Smooth muscle cell (in vitro differentiated cells): ENCODE data around the gene LRBA. TPM values are rescaled to one million over a fixed set of nuclear protein-coding genes. Genes with fewer than 3 reads are reported as not detected.

Experiments
- DNase-seq: peaks from one replicate; lab custom pipeline; 2025; ENCODE audit not compliant: unreplicated experiment; lab: John Stamatoyannopoulos, UW
- H2AFZ ChIP-seq: fragments of 200-600 bp; sonication (generic); 2 replicates; pipeline ENCODE4 v1.6.0; 2016; ENCODE audit warnings: antibody characterized with exemption, low read depth, mild to moderate bottlenecking
- H3F3A ChIP-seq: fragments of 200-600 bp; sonication (generic); 2 replicates; pipeline ENCODE4 v1.6.0; 2017; ENCODE audit warnings: antibody characterized with exemption, low read depth
- H3K27ac ChIP-seq: fragments of 200-600 bp; sonication (generic); 2 replicates; pipeline ENCODE4 v1.5.1; 2016; ENCODE audit warnings: low read depth, mild to moderate bottlenecking
- H3K27me3 ChIP-seq: fragments of 200-600 bp; sonication (generic); 2 replicates; pipeline ENCODE4 v1.6.1; 2016; ENCODE audit warnings: low read depth, mild to moderate bottlenecking
- H3K36me3 ChIP-seq: fragments of 200-600 bp; sonication (generic); 2 replicates; pipeline ENCODE4 v1.5.1; 2016; ENCODE audit warnings: low read depth
- H3K4me1 ChIP-seq: fragments of 200-600 bp; sonication (generic); 2 replicates; pipeline ENCODE4 v1.5.1; 2016; ENCODE audit warnings: low read depth
- H3K4me2 ChIP-seq: fragments of 200-600 bp; sonication (generic); 2 replicates; pipeline ENCODE4 v1.6.0; 2016; ENCODE audit warnings: mild to moderate bottlenecking
- H3K4me3 ChIP-seq: fragments of 200-600 bp; sonication (generic); 2 replicates; pipeline ENCODE4 v1.5.1; 2016; ENCODE audit warnings: mild to moderate bottlenecking
- H3K79me2 ChIP-seq: fragments of 200-600 bp; sonication (generic); 2 replicates; pipeline ENCODE4 v1.6.0; 2016; ENCODE audit warnings: low read depth, mild to moderate bottlenecking
- H3K9ac ChIP-seq: fragments of 200-600 bp; sonication (generic); 2 replicates; pipeline ENCODE4 v1.6.0; 2016; ENCODE audit warnings: low read depth
- H3K9me3 ChIP-seq: fragments of 200-600 bp; sonication (generic); replicated peaks from 2 replicates; pipeline ENCODE4 v1.5.1; 2016; ENCODE audit warnings: low read depth
- H4K20me1 ChIP-seq: fragments of 200-600 bp; sonication (generic); 2 replicates; pipeline ENCODE4 v1.6.0; 2016; ENCODE audit warnings: low read depth
- WGBS: methylation state at CpG from one replicate; pipeline ENCODE4 v1.1.7; 2016; ENCODE audit warnings: low lambda C conversion rate; 5-methylcytosine and 5-hydroxymethylcytosine counted together
- polyA plus RNA-seq: library from polyadenylated mRNA; unstranded; fragments of >200 nt; fragmentation: Nextera tagmentation; extraction: Ambion mirVana; gene quantifications from 2 replicates; pipeline ENCODE4 v1.2.1, GENCODE V29; 2016
- total RNA-seq: library from RNA; depleted of rRNA; stranded (reverse); fragments of >200 nt; gene quantifications from 2 replicates; pipeline ENCODE4 v1.2.3, GENCODE V29; 2014
- TF ChIP-seq, protein P1 (sequence below): fragments of 200-600 bp; sonication (generic); IDR thresholded peaks from 2 replicates; pipeline ENCODE4 v1.5.1; 2017; ENCODE audit warnings: borderline replicate concordance, mild to moderate bottlenecking, antibody characterized with exemption; ENCODE audit not compliant: insufficient read depth, poor library complexity, severe bottlenecking

Gene LRBA
- total and polyA plus RNA-seq, 2 experiments from 2014 or later = 1.6 to 26.2 TPM

- Histone ChIP-seq H3K79me2 (no peaks in the 10 kb centered on the region), H3K4me1 (peaks cover 31% of the 10 kb centered on the region), H3K4me2 (peak overlapping the region; percentile 76), H3K4me3 (peak overlapping the region; percentile 16), H4K20me1 (no peaks in the 10 kb centered on the region), H3K36me3 (no peaks in the 10 kb centered on the region), H3K27ac (peak overlapping the region; percentile 95), H3K9me3 (no peaks in the 10 kb centered on the region), H3K27me3 (no peaks in the 10 kb centered on the region), H3F3A (peaks cover 9% of the 10 kb centered on the region), H2AFZ (peak overlapping the region; percentile 60), H3K9ac (peak overlapping the region; percentile 74)
- TF ChIP-seq, protein P1, sequence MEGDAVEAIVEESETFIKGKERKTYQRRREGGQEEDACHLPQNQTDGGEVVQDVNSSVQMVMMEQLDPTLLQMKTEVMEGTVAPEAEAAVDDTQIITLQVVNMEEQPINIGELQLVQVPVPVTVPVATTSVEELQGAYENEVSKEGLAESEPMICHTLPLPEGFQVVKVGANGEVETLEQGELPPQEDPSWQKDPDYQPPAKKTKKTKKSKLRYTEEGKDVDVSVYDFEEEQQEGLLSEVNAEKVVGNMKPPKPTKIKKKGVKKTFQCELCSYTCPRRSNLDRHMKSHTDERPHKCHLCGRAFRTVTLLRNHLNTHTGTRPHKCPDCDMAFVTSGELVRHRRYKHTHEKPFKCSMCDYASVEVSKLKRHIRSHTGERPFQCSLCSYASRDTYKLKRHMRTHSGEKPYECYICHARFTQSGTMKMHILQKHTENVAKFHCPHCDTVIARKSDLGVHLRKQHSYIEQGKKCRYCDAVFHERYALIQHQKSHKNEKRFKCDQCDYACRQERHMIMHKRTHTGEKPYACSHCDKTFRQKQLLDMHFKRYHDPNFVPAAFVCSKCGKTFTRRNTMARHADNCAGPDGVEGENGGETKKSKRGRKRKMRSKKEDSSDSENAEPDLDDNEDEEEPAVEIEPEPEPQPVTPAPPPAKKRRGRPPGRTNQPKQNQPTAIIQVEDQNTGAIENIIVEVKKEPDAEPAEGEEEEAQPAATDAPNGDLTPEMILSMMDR = no peak
- no peak for DNase-seq
- WGBS = under 1% methylated on average over 6 of the region's 6 CpGs
Measured at GRCh38 chr4:150237110-150237872, 777.8 kb downstream of the LRBA start.

- Histone ChIP-seq H3K4me2 (peak overlapping the region; percentile 73), H3K9ac (peak overlapping the region; percentile 66), H3K27me3 (no peaks in the 10 kb centered on the region), H2AFZ (peak overlapping the region; percentile 36), H3K4me3 (no peak overlapping the region), H3K9me3 (no peaks in the 10 kb centered on the region), H4K20me1 (no peaks in the 10 kb centered on the region), H3K4me1 (peaks cover 31% of the 10 kb centered on the region), H3K36me3 (no peaks in the 10 kb centered on the region), H3K27ac (peak overlapping the region; percentile 95), H3K79me2 (no peaks in the 10 kb centered on the region), H3F3A (peaks cover 9% of the 10 kb centered on the region)
- DNase-seq = no peak
- TF ChIP-seq, protein P1 = no peak
Measured at GRCh38 chr4:150236626-150237025, 778.5 kb downstream of the LRBA start.

DNA sequence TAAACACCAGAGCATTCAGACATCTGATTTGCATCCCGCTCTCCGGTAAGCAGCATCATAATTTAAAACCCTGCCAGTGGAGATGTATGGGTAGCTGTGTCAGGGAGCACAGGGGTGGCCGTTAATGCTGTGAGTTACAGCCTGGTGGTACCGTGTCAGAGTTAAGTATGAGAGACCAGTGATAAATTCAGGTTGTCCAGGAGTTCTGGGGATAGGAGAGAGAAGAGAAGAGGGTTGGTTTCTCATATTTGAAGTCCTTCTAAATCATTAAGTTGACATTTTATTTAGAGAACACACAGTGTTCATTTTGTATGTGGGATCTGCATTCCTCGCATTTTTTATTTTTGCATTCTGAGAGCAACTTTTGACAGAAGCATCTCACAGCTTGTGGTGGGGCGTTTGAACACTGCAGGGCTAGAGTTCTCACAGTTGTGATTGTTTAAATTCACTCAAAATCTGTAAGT is 779.2 kb downstream of the LRBA start:
- H3K4me1 ChIP-seq = peaks cover 31% of the 10 kb centered on the region
- no peak for DNase-seq
- no peak overlapping the region for H3K4me3 ChIP-seq
- H3K27me3 ChIP-seq = no peaks in the 10 kb centered on the region
- peak overlapping the region; percentile 36 for H2AFZ ChIP-seq
- H3K36me3 ChIP-seq = no peaks in the 10 kb centered on the region
- 63% methylated on average over 6 of the region's 6 CpGs for WGBS
- H3K9ac ChIP-seq = peak overlapping the region; percentile 66
- H3F3A ChIP-seq = peaks cover 9% of the 10 kb centered on the region
- TF ChIP-seq, protein P1 = no peak
- peak overlapping the region; percentile 73 for H3K4me2 ChIP-seq
- no peaks in the 10 kb centered on the region for H3K79me2 ChIP-seq
- H4K20me1 ChIP-seq = no peaks in the 10 kb centered on the region
- H3K27ac ChIP-seq = peak overlapping the region; percentile 95
- H3K9me3 ChIP-seq = no peaks in the 10 kb centered on the region
